Psoas muscle (tissue), 8 donors: ENCODE data around the gene RGS12. TPM values are rescaled to one million over a fixed set of nuclear protein-coding genes. Genes with fewer than 3 reads are reported as not detected.

ENCODE experiments used
- ATAC-seq, 4 donors: fragments of 200-7000 bp; cut with Tn5 transposase; one replicate each; pipeline ENCODE4 v1.9.1; 2020; ENCODE audit warnings: moderate library complexity in 3 of 4, mild to moderate bottlenecking in 2 of 4
- DNase-seq, 2 donors: peaks; one replicate each; pipeline ENCODE4 v3.0.0-alpha.2; 2020
- H3K27ac ChIP-seq: fragments of 200-600 bp; one replicate; pipeline ENCODE4 v1.8.0; 2022
- H3K27me3 ChIP-seq, 3 donors: fragments of 200-600 bp in 1 of 3; one replicate each; pipeline versions ENCODE4 v1.6.1 to v1.8.0; 2013 to 2022; ENCODE audit warnings: low read length in 2 of 3, mild to moderate bottlenecking in 2 of 3, moderate library complexity in 1 of 3; ENCODE audit not compliant: insufficient read depth in 3 of 3
- H3K36me3 ChIP-seq, 2 donors: fragments of 200-600 bp in 1 of 2; one replicate each; pipeline versions ENCODE4 v1.6.1 to v1.8.0; 2013 to 2022; ENCODE audit warnings: low read depth in 1 of 2, mild to moderate bottlenecking in 1 of 2, moderate library complexity in 1 of 2; ENCODE audit not compliant: insufficient read depth in 1 of 2
- H3K4me1 ChIP-seq: fragments of 200-600 bp; one replicate; pipeline ENCODE4 v1.8.0; 2022
- H3K4me3 ChIP-seq: fragments of 200-600 bp; one replicate; pipeline ENCODE4 v1.8.0; 2022; ENCODE audit warnings: mild to moderate bottlenecking
- H3K9me3 ChIP-seq: fragments of 200-600 bp; one replicate; pipeline ENCODE4 v1.8.0; 2022
- CTCF ChIP-seq: fragments of 200-600 bp; IDR thresholded peaks from one replicate; pipeline ENCODE4 v1.8.0; 2022; ENCODE audit warnings: antibody characterized with exemption
- WGBS, 3 donors: extraction: QIAGEN DNeasy Blood & Tissue Kit; methylation state at CpG; one replicate each; pipeline versions ENCODE4 v1.1.6 to v1.1.7; 2013; 5-methylcytosine and 5-hydroxymethylcytosine counted together
- intact Hi-C, 2 donors: fragments of 100-400 bp; cut with DNase I; formaldehyde crosslinking; loops; one replicate each; pipeline versions ENCODE4 v1.11.0 to v1.14.2; 2022
- polyA plus RNA-seq, 3 donors: library from polyadenylated mRNA; stranded (reverse); fragments of 200-250 nt; gene quantifications; one replicate each; pipeline ENCODE4 v1.2.3, GENCODE V29; 2013
- total RNA-seq, 4 donors: library from RNA; stranded (reverse); fragmentation: NEBNext Ultra II Directional in 2 of 4; extraction: Animal tissue kit (Norgen Biotek cat#: 25700) in 2 of 4; gene quantifications; one replicate each; pipeline versions ENCODE4 v1.2.1 to v1.2.4, GENCODE V29; 2021 to 2023
- donor health status: healthy with polysubstance abuse.
- donor health status: DM: no; HTN: no; CAD: no; lungs with moderate emphysema.
- donor health status: Bipolar disorder and iron deficiency.
- donor health status: healthy.
- donor health status: DM: yes; HTN: yes; CAD: no.
- donor health status: DM: no; HTN: no; CAD: no.
- donor health status: DM: no; HTN: no; CAD: no.
- donor health status: DM: yes; HTN: yes; CAD: no.

The RGS12 gene
- total and polyA plus RNA-seq, 7 donors, result 7.5 to 29.0 (median 17.6) TPM

- intact Hi-C loops, result no loop called here
- Histone ChIP-seq H3K27me3 (no peaks in the 10 kb centered on the region), H3K4me1 (no peaks in the 10 kb centered on the region), H3K27ac (no peak overlapping the region), H3K9me3 (no peaks in the 10 kb centered on the region), H3K36me3 (peaks cover 0 to 7% of the 10 kb centered on the region in 2 donors), H3K4me3 (no peak overlapping the region)
- TF ChIP-seq CTCF, result no peak
- DNase-seq (no peak), ATAC-seq (peak in 1 of 4 donors; percentile 13)
- WGBS, 3 donors, result 85 to 89% (median 87%) methylated on average over 12 to 14 of the region's 14 CpGs
These were observed 44.7 kb upstream of the RGS12 start for GRCh38 chr4:3248178-3248480.

- no peak for DNase-seq
- no peak for TF ChIP-seq CTCF
- WGBS, 3 donors, result 88 to 93% (median 92%) methylated on average over 70 to 72 of the region's 72 CpGs
These were observed 43.8 kb upstream of the RGS12 start, which contains the start of gene MSANTD1 for GRCh38 chr4:3248811-3249661. TSS of gene MSANTD1 (plus strand) at chr4:3249159. CDS start at chr4:3249223, 64 bp downstream.

GRCh38 chr4:3249711-3250437 is 42.9 kb upstream of the RGS12 start:
- no peak for ATAC-seq
- DNase-seq, result peak; percentile 7 to 45
- 85 to 95% (median 90%) methylated on average over 20 of the region's 20 CpGs for WGBS, 3 donors

More at GRCh38 chr4:3248811-3249661, 43.8 kb upstream of the RGS12 start, which contains the start of gene MSANTD1:
- Histone ChIP-seq H3K9me3 (no peaks in the 10 kb centered on the region), H3K27ac (no peak within 1 kb of the TSS), H3K4me1 (no peaks in the 10 kb centered on the region), H3K27me3 (no peaks in the 10 kb centered on the region), H3K36me3 (peaks cover 0 to 15% of the 10 kb centered on the region in 2 donors), H3K4me3 (no peak within 1 kb of the TSS)
- ATAC-seq, result no peak
- intact Hi-C loops, result no loop called here

GRCh38 chr4:3250438-3250955 is 42.3 kb upstream of the RGS12 start:
- no peak for ATAC-seq
- Histone ChIP-seq H3K36me3 (peaks cover 0 to 12% of the 10 kb centered on the region in 2 donors), H3K27me3 (no peaks in the 10 kb centered on the region), H3K9me3 (no peaks in the 10 kb centered on the region), H3K27ac (no peak overlapping the region), H3K4me1 (no peaks in the 10 kb centered on the region), H3K4me3 (no peak overlapping the region)
- peak; percentile 3 to 49 for DNase-seq
- intact Hi-C loops, result no loop called here
- 83 to 92% (median 92%) methylated on average over 14 of the region's 14 CpGs for WGBS, 3 donors
- TF ChIP-seq CTCF, result no peak

More at GRCh38 chr4:3249711-3250437, 42.9 kb upstream of the RGS12 start:
- Histone ChIP-seq H3K27ac (no peak overlapping the region), H3K4me3 (no peak overlapping the region), H3K36me3 (peaks cover 0 to 12% of the 10 kb centered on the region in 2 donors), H3K27me3 (no peaks in the 10 kb centered on the region), H3K9me3 (no peaks in the 10 kb centered on the region), H3K4me1 (no peaks in the 10 kb centered on the region)
- TF ChIP-seq CTCF, result no peak
- intact Hi-C loops, result no loop called here
